ENCODE measurements around the gene TRIO.
A peak's percentile ranks its signal among the peaks of the same experiment; 100 is the strongest.

TRIO gene

DNA sequence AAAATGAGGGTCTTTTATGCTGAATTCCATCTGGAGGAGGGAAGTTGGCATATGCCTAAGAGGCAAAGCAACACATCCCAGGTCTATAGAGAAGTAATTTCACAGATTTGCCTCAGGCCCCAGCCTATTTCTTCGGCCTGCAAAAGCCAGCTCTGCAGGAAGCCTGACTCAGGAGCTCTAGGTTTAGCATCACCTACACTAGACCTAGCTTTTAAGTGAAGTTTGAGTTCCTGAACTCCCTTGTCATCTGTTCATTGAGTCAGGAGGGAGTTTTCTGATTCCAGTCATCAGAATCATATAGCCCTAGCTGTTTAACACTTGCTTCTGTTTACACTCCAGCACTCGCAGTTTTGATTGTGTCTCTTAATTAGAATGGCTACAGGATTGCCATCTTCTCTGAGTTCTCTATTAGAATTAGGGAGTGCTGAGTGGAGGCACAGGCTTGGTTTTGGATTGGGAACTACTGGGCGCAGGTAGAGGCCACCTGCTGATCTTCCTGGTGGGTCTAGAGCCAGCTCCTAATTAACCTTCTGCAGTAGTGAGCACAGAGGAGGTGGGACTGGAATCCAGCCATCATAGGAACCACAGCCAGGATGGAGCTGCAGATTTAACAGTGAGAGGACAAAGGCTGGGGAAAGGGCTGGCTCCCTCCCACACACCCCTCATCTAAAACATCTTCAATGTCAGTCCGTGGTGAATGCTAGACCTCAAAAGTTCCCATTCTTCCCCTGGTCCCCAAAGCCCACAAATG, 179.5 kb downstream of the TRIO start:
- DNase-seq (ENCODE audit: low spot score) (no peak), FAIRE-seq (no peak)

DNA sequence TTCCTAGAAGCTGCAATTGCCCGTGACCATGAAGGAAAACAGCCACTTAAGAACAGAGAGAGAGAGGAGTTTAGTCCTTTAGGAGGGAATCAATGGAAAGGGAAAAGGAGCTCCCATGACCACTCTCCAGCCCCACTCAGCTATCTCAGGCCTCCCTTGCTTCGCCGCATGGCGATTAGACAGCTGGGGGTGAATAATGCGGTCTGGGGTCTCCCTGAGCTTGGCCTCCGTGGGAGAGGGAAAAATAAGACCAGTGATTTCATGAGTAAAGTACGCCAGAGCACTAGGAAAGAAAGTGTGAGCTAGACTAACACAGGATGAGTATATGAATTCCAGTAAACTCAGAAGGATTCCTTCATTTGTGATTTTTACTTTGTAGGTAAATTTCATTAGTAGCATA, 180.3 kb downstream of the TRIO start:
- FAIRE-seq: no peak

DNA sequence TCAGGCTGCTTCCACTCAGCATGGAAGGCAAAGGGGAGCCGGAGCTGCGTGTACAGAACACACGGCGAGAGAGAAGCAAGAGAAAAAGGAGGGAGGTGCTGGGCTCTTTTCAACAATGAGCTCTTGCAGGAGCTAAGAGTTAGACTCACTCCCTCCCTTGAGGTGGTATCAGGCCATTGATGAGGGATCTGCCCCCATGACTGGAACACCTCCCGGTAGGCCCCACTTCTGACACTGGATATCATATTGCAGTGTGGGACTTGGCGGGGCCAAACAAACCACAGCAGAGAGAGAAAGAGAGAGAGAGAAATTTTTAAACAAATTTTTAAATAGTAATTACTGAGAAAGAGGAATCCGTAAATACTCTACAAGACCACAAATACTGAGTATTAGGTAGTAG, 182.2 kb downstream of the TRIO start:
- DNase-seq (ENCODE audit: low spot score): no peak
- no peak for FAIRE-seq

More for the DNA sequence above, 180.3 kb downstream of the TRIO start:
- no peak for DNase-seq (ENCODE audit: low spot score)

DNA sequence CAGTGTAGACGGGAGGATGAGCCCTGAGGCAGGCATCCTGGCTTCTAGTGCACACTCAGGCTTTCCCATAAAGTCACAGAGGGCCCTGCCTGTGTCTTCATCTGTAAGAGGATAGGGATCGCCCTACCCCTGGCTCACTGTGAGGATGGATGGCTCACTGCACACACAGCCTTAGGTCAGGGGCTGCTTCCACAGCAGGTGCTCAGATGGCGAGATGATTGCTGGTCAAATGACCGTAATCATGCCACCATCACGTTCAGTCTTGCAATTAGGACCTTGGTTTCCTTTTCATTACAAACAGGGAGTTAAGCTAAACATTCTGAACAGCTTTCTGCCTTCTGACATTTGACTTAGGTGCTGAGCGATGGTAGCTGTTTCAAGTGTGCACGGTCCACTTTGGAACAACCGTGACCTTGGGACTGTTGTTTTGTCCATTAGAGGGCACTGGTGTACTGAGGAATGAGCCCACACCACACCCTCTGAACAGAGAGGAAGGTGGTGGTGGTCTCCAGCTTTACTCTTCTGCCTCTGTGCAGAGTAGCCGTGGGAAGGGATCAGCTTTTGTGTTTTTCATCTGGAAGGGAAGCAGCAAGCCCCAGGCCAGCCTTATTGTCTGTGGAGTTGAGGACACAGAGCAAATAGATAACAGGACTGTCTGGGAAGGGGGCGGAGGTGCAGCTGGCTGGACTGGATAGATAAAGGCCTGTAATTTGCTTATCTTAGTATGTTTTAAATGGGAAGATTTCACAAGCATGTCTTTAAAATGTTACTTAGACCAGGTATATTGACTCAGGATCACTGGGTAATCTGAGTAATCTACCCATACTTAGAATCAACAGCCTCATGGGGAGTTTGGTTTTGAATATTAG, 183.1 kb downstream of the TRIO start:
- no peak for DNase-seq (ENCODE audit: low spot score)

DNA sequence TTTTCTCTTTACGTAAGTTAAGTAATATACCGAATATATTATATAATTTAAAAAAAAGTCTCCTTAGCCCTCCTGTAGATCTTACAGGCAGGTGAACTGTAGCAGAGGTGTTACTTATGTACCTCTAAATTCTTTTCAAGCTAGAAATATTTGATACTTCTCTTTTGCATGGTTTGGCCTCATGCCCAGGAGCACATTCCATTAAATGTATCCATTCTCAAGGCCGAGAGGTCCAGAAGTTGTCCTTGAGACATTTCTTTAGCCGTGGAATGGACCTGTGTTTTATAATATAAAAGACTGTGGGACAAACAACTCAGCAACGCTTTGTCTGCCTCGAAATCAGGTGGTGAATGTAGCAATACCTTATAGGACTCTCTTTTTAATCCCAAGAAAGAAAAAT, 184.5 kb downstream of the TRIO start:
- DNase-seq (ENCODE audit: low spot score): no peak
- FAIRE-seq: no peak

More for the DNA sequence above, 183.1 kb downstream of the TRIO start:
- FAIRE-seq: no peak

DNA sequence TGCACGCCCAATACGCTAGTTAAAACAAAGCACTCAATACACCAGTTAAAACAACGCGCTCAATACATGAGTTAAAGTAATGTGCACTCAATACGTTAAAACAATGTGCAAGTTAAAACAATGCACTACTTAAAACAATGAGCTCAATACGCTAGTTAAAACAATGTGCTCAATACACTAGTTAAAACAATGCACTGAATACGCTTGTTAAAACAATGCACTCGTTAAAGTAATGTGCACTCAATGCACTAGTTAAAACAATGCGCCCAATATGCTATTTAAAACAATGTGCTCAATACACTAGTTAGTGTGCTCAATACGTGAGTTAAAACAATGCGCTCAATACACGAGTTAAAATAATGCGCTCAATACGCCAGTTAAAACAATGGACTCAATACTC, 185.0 kb downstream of the TRIO start:
- FAIRE-seq: no peak
- no peak for DNase-seq (ENCODE audit: low spot score)

DNA sequence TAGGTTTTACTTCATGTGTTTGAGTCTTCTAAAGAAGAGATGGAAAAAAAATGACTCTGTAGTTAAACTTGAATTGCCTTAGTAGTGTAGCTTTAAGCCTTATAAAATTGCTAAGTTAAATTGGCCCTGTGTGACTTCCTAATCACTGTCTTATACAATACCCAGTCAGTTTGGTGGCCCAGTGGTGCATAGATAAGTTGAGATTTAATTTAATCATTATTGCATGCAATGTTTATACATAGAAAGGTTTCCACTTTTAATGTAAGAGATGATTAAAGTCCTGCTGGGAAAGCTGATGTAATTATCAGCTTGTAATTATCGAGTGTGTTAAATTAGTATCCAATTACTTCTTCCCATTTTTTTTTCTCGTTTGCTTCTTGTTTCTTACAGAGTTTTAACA, 187.1 kb downstream of the TRIO start:
- DNase-seq (ENCODE audit: low spot score): no peak

DNA sequence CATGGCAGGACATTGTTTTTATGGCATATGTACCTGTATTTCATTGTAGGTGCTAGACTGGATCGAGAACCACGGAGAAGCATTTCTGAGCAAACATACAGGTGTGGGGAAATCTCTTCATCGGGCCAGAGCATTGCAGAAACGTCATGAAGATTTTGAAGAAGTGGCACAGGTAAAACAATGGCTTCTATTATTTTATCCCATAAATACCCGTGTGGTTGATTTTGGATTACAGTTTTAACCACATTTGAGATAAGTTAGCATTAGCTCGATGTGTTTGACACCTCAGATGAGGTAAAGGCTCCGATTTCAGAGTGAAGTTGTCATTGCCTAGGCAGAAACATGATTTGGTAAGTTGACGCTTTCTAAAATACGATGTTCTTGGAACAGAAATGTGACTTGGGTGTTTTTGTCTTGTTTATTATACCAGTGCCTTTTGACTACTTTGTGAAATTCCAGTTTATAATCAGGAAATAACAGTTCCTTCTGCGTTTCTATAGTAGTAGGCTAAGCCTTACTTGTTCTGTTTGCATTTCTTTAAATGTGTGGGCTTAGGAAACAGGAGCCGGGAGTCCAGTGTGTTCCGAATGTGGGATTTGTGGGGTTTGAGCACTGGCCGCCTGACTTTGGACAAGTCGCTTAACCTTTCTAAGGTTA, 187.7 kb downstream of the TRIO start:
- FAIRE-seq (no peak), DNase-seq (ENCODE audit: low spot score) (no peak)

More for the DNA sequence above, 187.1 kb downstream of the TRIO start:
- FAIRE-seq: no peak

DNA sequence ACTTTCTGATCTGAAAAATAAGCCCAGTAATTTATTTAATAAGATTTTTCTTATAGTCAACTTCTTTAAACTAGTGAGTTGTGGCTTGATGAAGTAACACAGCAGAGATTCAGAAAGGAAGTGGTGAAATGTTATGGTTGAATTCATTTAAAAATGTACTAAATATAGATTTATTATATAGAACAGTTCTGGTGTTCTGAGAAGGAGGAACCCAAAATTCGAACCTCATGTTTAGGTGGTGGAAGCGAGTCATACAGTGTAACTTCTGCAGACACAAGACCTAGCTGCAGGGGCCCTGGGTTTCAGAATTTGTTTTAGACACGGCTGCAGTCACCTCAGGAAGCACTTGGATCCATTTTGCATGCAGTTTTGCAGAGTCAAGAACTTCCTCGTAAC, 188.2 kb downstream of the TRIO start:
- DNase-seq (ENCODE audit: low spot score): no peak
- FAIRE-seq: no peak

DNA sequence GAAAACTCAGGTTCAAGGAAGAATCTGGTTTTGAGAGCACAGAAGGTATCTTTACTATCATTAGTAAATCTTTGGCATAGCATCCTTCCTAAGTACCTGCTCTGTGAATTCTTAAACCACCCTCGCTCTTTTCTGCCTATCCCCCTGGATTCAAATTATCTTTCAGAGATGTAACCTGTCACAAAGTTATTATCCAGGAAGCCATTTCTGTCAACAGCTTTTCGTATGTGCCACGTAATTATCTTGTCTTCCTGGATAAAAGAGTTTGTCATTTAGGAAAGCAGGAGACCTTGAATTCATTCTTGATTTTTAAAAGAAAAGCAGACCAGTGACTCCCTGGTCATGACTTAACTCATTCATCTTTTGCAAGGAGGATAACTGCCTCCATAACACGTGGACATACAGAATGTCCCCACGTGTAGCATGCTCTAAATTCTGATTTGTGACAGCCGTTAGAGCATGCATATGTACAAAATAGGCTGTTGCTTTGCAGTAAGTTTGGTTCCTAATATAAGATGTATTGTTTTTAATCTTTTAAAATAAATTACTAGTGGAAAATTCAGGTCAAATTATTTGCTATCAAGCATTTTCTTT, 189.0 kb downstream of the TRIO start:
- DNase-seq (ENCODE audit: low spot score) (no peak), FAIRE-seq (no peak)

DNA sequence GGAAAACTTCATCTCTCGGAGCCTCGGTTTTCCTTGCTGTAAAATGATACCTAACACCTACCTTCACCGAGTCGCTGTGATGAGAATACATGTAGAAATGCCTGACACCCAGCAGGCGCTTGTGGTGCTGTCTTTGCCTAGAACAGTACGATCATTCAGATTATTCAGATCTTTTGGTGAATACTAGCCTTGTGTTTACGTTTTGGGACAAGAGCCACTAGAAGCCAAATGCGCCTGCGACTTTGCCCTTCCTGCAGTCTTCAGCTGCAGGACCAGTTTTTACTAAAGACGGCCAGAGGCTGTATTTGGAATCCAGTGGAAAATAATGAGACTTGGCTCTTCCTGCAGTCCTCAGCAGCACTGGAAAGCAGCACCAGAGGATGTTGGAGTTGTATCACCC, 189.6 kb downstream of the TRIO start:
- FAIRE-seq: no peak
- no peak for DNase-seq (ENCODE audit: low spot score)

DNA sequence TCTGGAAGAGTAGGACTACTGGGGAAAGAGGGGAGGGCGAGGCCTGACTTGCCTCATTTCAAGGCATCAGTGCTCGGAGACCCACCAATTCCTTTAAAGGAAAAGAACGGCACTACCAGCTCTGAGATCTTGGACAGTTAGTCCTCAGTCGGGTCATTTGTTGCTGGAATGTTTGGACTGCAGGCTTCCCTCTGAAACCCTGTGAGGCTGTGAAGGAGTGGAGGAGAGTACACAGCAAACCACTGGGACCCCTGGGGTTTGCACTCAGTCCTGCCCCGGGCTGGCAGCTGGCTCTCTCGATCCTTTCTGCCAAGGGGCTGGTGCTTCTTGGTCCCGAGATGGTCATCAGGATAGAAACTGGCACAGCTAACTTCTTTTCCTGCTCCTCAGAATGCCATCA, 194.5 kb downstream of the TRIO start:
- FAIRE-seq: no peak
- no peak for DNase-seq (ENCODE audit: low spot score)

DNA sequence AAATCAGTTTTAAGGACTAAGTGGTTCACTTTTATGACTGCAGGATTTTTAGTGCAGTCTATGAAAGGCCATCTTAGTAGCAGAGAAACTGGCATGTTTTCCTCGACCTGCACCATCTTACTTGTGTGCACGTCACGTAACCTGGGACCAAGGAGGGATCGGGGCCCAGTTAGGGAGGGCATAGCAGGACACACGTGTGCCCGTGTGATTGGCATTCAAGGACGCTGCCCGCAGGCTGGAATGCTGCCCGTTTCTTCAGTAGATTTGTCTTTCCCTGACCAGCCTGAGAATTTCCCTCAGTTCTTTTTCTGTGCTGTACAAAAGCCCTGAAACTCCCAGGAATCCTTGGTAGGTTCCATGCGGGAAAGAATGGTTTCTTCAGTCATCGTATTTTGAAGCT, 196.3 kb downstream of the TRIO start:
- no peak for DNase-seq (ENCODE audit: low spot score)
- FAIRE-seq: peak; percentile 35

DNA sequence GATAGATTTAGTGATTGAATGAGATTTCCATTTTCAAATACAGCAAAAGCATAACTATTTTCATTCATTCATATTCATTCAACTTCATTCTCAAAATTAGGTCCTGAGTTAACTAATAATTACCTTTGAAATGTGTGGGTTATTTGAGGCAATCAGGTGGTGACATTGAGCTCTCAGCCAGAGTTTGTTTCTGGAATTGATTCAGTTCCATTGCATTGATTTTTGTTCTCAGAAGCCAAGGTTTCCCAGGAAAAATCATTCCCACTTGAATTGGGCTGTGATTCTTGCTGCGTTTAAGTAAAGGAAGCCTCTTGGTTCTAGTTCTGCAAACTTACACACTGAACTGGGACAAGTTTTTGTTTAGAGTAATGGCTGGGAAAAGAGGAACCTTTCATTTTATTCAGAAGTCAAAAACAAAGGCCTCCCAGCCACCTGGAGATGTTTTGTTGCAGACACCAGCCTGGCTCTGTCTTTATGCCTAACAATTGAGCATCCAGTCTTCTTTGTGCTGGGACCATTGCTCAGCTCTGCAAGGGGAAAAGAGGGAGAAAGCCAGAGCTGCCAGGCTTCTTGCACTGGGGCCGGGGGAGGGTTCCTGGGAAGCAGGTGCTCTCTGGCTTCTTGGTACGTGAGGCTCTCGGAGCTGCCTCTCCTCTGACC, 198.6 kb downstream of the TRIO start:
- DNase-seq (ENCODE audit: low spot score): no peak
- FAIRE-seq: no peak

DNA sequence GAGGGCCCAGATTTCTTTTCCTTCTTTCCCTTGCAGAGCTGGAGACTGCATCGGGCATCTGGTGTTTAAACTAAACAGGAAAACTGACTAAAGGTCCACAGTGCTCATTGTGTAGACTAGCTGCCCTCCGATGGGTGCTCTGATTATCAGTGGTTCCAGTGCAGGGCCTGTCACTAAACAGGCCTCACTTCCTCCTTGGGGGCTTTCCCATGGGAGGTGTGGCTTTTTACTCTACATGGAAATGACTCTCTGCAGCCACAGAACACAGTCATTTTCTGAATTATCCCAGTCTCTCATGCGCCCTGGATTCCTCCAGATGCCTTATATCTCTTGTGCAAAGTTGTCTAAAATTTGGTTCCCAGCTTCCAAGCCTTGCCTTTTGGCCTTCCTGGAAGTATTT, 199.2 kb downstream of the TRIO start:
- DNase-seq (ENCODE audit: low spot score) (no peak), FAIRE-seq (no peak)

DNA sequence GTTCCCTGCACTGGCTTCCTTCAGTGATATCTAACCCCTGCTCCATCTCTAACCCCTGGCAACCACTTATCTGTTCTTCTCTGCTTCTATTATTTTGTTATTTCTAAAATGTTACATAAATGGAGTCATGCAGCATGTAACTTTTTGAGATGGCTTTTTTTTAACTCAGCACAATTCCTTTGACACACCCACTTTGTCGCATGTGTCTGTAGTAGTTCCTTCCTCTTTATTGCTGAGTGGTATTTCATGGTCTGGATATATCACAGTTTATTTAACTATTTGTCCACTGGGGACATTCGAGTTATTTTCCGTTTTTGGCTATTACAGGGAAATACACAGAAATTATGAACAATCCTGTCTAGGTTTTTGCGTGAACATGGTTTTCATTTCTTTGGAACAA, 200.2 kb downstream of the TRIO start:
- DNase-seq (ENCODE audit: low spot score): no peak

DNA sequence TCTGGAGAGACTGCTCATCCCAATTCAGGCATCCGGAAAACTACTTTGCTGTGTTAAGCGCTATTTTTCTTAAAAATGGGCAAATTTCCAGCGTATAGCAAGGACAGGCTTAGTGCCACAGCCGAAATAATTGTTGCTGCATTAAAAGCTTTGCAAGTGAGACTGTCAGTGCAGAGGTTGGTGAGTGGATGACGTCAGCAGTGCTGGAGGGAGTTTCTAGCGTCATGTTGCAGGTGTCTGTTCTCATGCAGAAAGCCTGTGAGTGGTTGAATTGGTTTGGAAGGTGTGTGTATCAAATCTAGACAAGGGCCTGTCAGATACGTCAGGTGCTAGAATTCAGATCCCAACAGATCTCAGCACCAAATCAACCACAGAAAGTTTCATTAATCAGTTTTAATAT, 204.4 kb downstream of the TRIO start:
- no peak for DNase-seq (ENCODE audit: low spot score)
- FAIRE-seq: no peak

More for the DNA sequence above, 200.2 kb downstream of the TRIO start:
- FAIRE-seq: no peak

DNA sequence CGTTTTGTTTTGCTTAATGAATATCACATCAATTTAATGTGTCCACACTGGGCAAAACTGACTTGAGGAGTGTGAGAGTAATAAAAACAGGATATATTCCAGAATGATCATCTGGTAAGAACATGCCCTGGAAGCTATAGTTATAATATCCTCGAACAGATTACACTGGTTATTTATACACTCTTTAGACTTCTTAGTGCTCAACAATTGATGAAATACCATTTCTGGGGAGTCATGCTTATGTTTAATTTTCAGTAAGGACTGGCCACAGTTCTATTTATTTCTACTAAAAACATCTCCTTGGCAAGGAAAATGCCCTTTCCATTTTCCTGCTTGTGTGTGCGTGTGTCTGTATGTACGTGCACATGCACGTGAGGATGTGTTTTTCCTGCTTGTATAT, 205.0 kb downstream of the TRIO start:
- no peak for FAIRE-seq
- no peak for DNase-seq (ENCODE audit: low spot score)

DNA sequence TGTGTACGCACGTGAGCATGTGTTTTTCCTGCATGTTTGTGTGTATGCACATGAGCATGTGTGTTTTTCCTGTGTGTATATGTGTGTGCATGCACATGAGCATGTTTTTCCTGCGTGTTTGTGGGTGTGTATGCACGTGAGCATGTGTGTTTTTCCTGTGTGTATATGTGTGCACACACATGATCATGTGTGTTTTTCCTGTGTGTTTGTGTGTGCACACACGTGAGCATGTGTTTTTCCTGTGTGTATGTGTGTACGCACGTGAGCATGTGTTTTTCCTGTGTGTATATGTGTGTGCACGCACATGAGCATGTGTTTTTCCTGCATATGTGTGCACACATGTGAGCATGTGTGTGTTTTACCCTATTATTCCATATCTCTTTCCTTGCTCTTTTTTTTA, 205.9 kb downstream of the TRIO start:
- no peak for FAIRE-seq

DNA sequence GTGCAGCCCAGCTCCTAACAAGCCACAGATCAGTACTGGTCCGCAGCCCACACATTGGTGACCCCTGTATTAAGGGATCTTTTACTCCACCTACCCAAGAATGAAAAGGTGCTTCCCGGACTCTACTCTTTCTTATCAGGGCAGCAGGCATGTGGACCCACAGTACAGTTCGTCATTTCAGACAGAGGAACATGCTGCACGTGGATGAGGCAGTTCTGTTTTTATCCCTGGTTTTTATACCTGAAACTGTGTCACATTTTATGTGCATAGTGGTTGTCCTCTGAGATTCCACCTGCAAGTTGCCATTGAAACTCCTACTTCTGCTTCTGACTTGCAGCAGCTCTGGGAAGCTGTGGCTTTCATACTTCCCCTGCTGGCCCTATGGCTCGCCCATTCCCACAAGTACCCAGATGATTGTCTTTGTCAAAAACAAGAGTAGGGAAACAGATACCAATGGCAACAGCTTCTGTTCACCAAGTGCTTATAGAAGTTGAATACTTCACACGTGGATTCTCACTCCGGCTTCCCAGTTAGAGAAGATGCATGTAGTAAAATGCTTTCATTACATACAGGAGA, 208.0 kb downstream of the TRIO start:
- FAIRE-seq (no peak), DNase-seq (ENCODE audit: low spot score) (no peak)

More for the DNA sequence above, 205.9 kb downstream of the TRIO start:
- DNase-seq (ENCODE audit: low spot score): no peak
